SK-N-SH treated with all-trans-retinoic acid at 6 μM for 48 hours (cell line): ENCODE results near the gene SIRPG.

ENCODE experiments used
- ARNTL ChIP-seq: fragments of 450-650 bp; formaldehyde crosslinking; IDR thresholded peaks from 2 replicates; pipeline ENCODE4 v1.5.0; 2020; ENCODE audit warnings: low read depth, mild to moderate bottlenecking, moderate library complexity, borderline replicate concordance
- CSRNP3 ChIP-seq: fragments of 250-450 bp; sonication (Bioruptor Pico); IDR thresholded peaks from 2 replicates; pipeline ENCODE4 v1.5.1; 2021; ENCODE audit warnings: mild to moderate bottlenecking, moderate library complexity
- ESRRG ChIP-seq: fragments of 250-450 bp; sonication (Bioruptor Pico); IDR thresholded peaks from 2 replicates; pipeline ENCODE4 v1.6.1; 2021; ENCODE audit warnings: mild to moderate bottlenecking
- OSR1 ChIP-seq: fragments of 250-450 bp; sonication (Bioruptor Pico); IDR thresholded peaks from 2 replicates; pipeline ENCODE4 v1.8.0; 2022; ENCODE audit warnings: moderate library complexity, mild to moderate bottlenecking, inconsistent platforms
- PPARA ChIP-seq: fragments of 250-450 bp; sonication (Bioruptor Pico); IDR thresholded peaks from 2 replicates; pipeline ENCODE4 v1.5.0; 2020; ENCODE audit warnings: mild to moderate bottlenecking, borderline replicate concordance
- ZFP30 ChIP-seq: fragments of 450-650 bp; formaldehyde crosslinking; IDR thresholded peaks from 2 replicates; pipeline ENCODE4 v1.5.0; 2022; ENCODE audit warnings: mild to moderate bottlenecking, moderate library complexity
- ZNF70 ChIP-seq: fragments of 450-650 bp; formaldehyde crosslinking; IDR thresholded peaks from 2 replicates; pipeline ENCODE4 v1.5.0; 2020; ENCODE audit warnings: mild to moderate bottlenecking, moderate library complexity
- TF ChIP-seq, protein P1 (sequence below): fragments of 250-450 bp; sonication (Bioruptor Pico); IDR thresholded peaks from 2 replicates; pipeline ENCODE4 v1.5.1; 2020; ENCODE audit warnings: low read depth, mild to moderate bottlenecking, moderate library complexity

GRCh38 chr20:1660246-1660645, 2.7 kb upstream of the SIRPG start:
- TF ChIP-seq PPARA (CRISPR knock-in tag) (no peak), ESRRG (CRISPR knock-in tag) (no peak), ZFP30 (CRISPR knock-in tag) (no peak), CSRNP3 (CRISPR knock-in tag) (no peak), ARNTL (no peak), OSR1 (CRISPR knock-in tag) (no peak), ZNF70 (no peak)
- TF ChIP-seq, protein P1, sequence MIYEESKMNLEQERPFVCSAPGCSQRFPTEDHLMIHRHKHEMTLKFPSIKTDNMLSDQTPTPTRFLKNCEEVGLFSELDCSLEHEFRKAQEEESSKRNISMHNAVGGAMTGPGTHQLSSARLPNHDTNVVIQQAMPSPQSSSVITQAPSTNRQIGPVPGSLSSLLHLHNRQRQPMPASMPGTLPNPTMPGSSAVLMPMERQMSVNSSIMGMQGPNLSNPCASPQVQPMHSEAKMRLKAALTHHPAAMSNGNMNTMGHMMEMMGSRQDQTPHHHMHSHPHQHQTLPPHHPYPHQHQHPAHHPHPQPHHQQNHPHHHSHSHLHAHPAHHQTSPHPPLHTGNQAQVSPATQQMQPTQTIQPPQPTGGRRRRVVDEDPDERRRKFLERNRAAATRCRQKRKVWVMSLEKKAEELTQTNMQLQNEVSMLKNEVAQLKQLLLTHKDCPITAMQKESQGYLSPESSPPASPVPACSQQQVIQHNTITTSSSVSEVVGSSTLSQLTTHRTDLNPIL (CRISPR knock-in tag), result no peak
